GM23338 (cell line): ENCODE measurements around the gene PTMA. TPM values are rescaled to one million over a fixed set of nuclear protein-coding genes. Genes with fewer than 3 reads are reported as not detected.
"Not testable (repeated sequence)": the region's sequence is repeated elsewhere in the genome, so short reads cannot be mapped to it uniquely, and the experiment has no call there.

ENCODE experiments used
- ATAC-seq: fragments of 200-7000 bp; cut with Tn5 transposase; 3 replicates; pipeline ENCODE4 v1.9.1; 2020
- DNase-seq: peaks from one replicate; pipeline ENCODE4 v3.0.0-alpha.2; 2015; ENCODE audit warnings: low spot score
- H2AFZ ChIP-seq: fragments of 200-600 bp; sonication (generic); 2 replicates; pipeline ENCODE4 v1.8.0; 2016; ENCODE audit warnings: antibody characterized with exemption, mild to moderate bottlenecking, moderate library complexity
- H3F3A ChIP-seq: fragments of 200-600 bp; sonication (generic); replicated peaks from 2 replicates; pipeline ENCODE4 v1.8.0; 2017; ENCODE audit warnings: antibody characterized with exemption, mixed run types, low read depth
- H3K27ac ChIP-seq: fragments of 200-600 bp; sonication (generic); 2 replicates; pipeline ENCODE4 v1.6.1; 2016; ENCODE audit warnings: low read depth
- H3K27me3 ChIP-seq: fragments of 200-600 bp; sonication (generic); 2 replicates; pipeline ENCODE4 v1.8.0; 2016; ENCODE audit warnings: mild to moderate bottlenecking, mixed run types, moderate library complexity; ENCODE audit not compliant: insufficient read depth
- H3K36me3 ChIP-seq: fragments of 200-600 bp; sonication (generic); 2 replicates; pipeline ENCODE4 v1.8.0; 2016; ENCODE audit warnings: mild to moderate bottlenecking; ENCODE audit not compliant: insufficient read depth
- H3K4me1 ChIP-seq: fragments of 200-600 bp; sonication (generic); 2 replicates; pipeline ENCODE4 v1.8.0; 2016; ENCODE audit warnings: mild to moderate bottlenecking, moderate library complexity; ENCODE audit not compliant: insufficient read depth
- H3K4me2 ChIP-seq: fragments of 200-600 bp; sonication (generic); 2 replicates; pipeline ENCODE4 v1.7.1; 2017; ENCODE audit warnings: mixed run types
- H3K4me3 ChIP-seq: fragments of 200-600 bp; sonication (generic); 2 replicates; pipeline ENCODE4 v1.6.1; 2016; ENCODE audit warnings: mixed run types
- H3K79me2 ChIP-seq: fragments of 200-600 bp; sonication (generic); replicated peaks from 2 replicates; pipeline ENCODE4 v1.8.0; 2017; ENCODE audit warnings: mild to moderate bottlenecking; ENCODE audit not compliant: insufficient read depth
- H3K9me2 ChIP-seq: fragments of 200-600 bp; sonication (generic); 2 replicates; pipeline ENCODE4 v1.8.0; 2017; ENCODE audit not compliant: insufficient read depth
- H4K20me1 ChIP-seq: fragments of 200-600 bp; sonication (generic); replicated peaks from 2 replicates; pipeline ENCODE4 v1.8.0; 2017; ENCODE audit warnings: mild to moderate bottlenecking; ENCODE audit not compliant: insufficient read depth
- H3K27ac Mint-ChIP-seq: 2 replicates; pipeline ENCODE4 v1.8.0; 2020; ENCODE audit warnings: inconsistent platforms, mild to moderate bottlenecking, moderate library complexity, mixed read lengths
- H3K27me3 Mint-ChIP-seq: 3 replicates; pipeline ENCODE4 v1.8.0; 2022; ENCODE audit warnings: low read depth, mild to moderate bottlenecking, moderate library complexity, mixed read lengths, inconsistent platforms; ENCODE audit not compliant: insufficient read depth, poor library complexity
- H3K36me3 Mint-ChIP-seq: 3 replicates; pipeline ENCODE4 v1.8.0; 2021; ENCODE audit warnings: low read depth, mild to moderate bottlenecking, inconsistent platforms, moderate library complexity, mixed read lengths
- H3K4me1 Mint-ChIP-seq: 3 replicates; pipeline ENCODE4 v1.8.0; 2020; ENCODE audit warnings: mild to moderate bottlenecking, inconsistent platforms, mixed read lengths
- H3K4me3 Mint-ChIP-seq: 3 replicates; pipeline ENCODE4 v1.8.0; 2021; ENCODE audit warnings: moderate library complexity, mild to moderate bottlenecking, inconsistent platforms, mixed read lengths
- H3K9me3 Mint-ChIP-seq: 3 replicates; pipeline ENCODE4 v1.8.0; 2020; ENCODE audit warnings: moderate library complexity, mild to moderate bottlenecking, inconsistent platforms, mixed read lengths
- CREB1 ChIP-seq: fragments of 250-450 bp; sonication (Bioruptor Pico); IDR thresholded peaks from 2 replicates; pipeline ENCODE4 v1.5.0; 2020; ENCODE audit warnings: low read depth, mild to moderate bottlenecking, moderate library complexity
- ETS1 ChIP-seq: IDR thresholded peaks from 2 replicates; pipeline ENCODE4 v1.6.1; 2016; ENCODE audit warnings: antibody characterized with exemption
- JUNB ChIP-seq: IDR thresholded peaks from one replicate; pipeline ENCODE4 v1.6.1; 2016; ENCODE audit warnings: antibody characterized with exemption; ENCODE audit not compliant: unreplicated experiment
- REST ChIP-seq: IDR thresholded peaks from one replicate; pipeline ENCODE4 v1.6.1; 2018; ENCODE audit warnings: antibody characterized with exemption; ENCODE audit not compliant: unreplicated experiment
- ZNF114 ChIP-seq: fragments of 250-450 bp; sonication (Bioruptor Pico); IDR thresholded peaks from 2 replicates; pipeline ENCODE4 v1.5.0; 2020; ENCODE audit warnings: mild to moderate bottlenecking, moderate library complexity
- ZNF331 ChIP-seq: fragments of 250-450 bp; sonication (Bioruptor Pico); IDR thresholded peaks from 2 replicates; pipeline ENCODE4 v1.5.0; 2020; ENCODE audit warnings: low read depth, mild to moderate bottlenecking, moderate library complexity
- polyA plus RNA-seq: library from polyadenylated mRNA; unstranded; fragments of >200 nt; fragmentation: Nextera tagmentation; extraction: Ambion mirVana; gene quantifications from 2 replicates; pipeline ENCODE4 v1.2.1, GENCODE V29; 2016
- total RNA-seq: library from RNA; depleted of rRNA; stranded (reverse); fragments of >200 nt; shearing (Covaris generic); gene quantifications from 2 replicates; pipeline ENCODE4 v1.2.3, GENCODE V29; 2014

The PTMA gene
- total and polyA plus RNA-seq, 2 experiments from 2014 or later = 1,861 to 8,990 TPM

GRCh38 chr2:231748153-231748896, 40.0 kb downstream of the PTMA start:
- H3K79me2 ChIP-seq, H3F3A ChIP-seq, H3K27me3 Mint-ChIP-seq, H3K4me2 ChIP-seq, H3K27me3 ChIP-seq, H4K20me1 ChIP-seq, H2AFZ ChIP-seq, H3K4me3 Mint-ChIP-seq, H3K27ac Mint-ChIP-seq, H3K4me1 ChIP-seq, H3K9me2 ChIP-seq, DNase-seq, H3K36me3 ChIP-seq, H3K4me3 ChIP-seq, H3K9me3 Mint-ChIP-seq, H3K36me3 Mint-ChIP-seq: not testable (repeated sequence)
- 0 out of 2 replicates have a peak overlapping the region, but pooled peaks have one; percentile 39 for H3K27ac ChIP-seq
- ATAC-seq = peak; percentile 16; the same call in 2 of the 3 replicates
- peaks cover 14% of the 10 kb centered on the region for H3K4me1 Mint-ChIP-seq

- not testable (repeated sequence) for H4K20me1 ChIP-seq, H3K27me3 ChIP-seq, H3K9me2 ChIP-seq, H3K36me3 Mint-ChIP-seq, H3F3A ChIP-seq, H3K79me2 ChIP-seq, DNase-seq, H3K27ac ChIP-seq, H3K9me3 Mint-ChIP-seq, H3K4me1 ChIP-seq, H2AFZ ChIP-seq, H3K4me2 ChIP-seq, H3K4me3 ChIP-seq, H3K36me3 ChIP-seq, ATAC-seq, H3K4me3 Mint-ChIP-seq, H3K27me3 Mint-ChIP-seq, H3K27ac Mint-ChIP-seq
- H3K4me1 Mint-ChIP-seq = peaks cover 12% of the 10 kb centered on the region
Measured at GRCh38 chr2:231749016-231749415, 40.7 kb downstream of the PTMA start.

- H3K79me2 ChIP-seq = no peaks in the 10 kb centered on the region
- no peaks in the 10 kb centered on the region for H3K27me3 ChIP-seq
- Mint-ChIP-seq H3K27me3 (peaks cover 3% of the 10 kb centered on the region), H3K9me3 (no peaks in the 10 kb centered on the region), H3K4me1 (no peaks in the 10 kb centered on the region; the same call in 2 of the 3 replicates), H3K36me3 (no peaks in the 10 kb centered on the region), H3K27ac (no peak overlapping the region), H3K4me3 (no peak overlapping the region)
- H3K27ac ChIP-seq = no peak overlapping the region
- H3K4me1 ChIP-seq = no peaks in the 10 kb centered on the region
- no peak overlapping the region for H3K4me2 ChIP-seq
- DNase-seq (no peak), ATAC-seq (no peak)
- H3F3A ChIP-seq = 0 out of 2 replicates have a peak, but pooled peaks cover 3% of the 10 kb centered on the region
- no peak overlapping the region for H3K4me3 ChIP-seq
- H3K9me2 ChIP-seq = no peaks in the 10 kb centered on the region; the same call in 1 of the 2 replicates
- no peaks in the 10 kb centered on the region; the same call in 1 of the 2 replicates for H3K36me3 ChIP-seq
- H4K20me1 ChIP-seq = no peaks in the 10 kb centered on the region
- no peak overlapping the region for H2AFZ ChIP-seq
- TF ChIP-seq ZNF331 (CRISPR knock-in tag) (no peak), REST (no peak), JUNB (no peak), ETS1 (no peak), ZNF114 (no peak), CREB1 (CRISPR knock-in tag) (no peak)
Measured at GRCh38 chr2:231751042-231751815, 42.9 kb downstream of the PTMA start.
